ENCODE measurements around the gene NACA. TPM values are rescaled to one million over a fixed set of nuclear protein-coding genes. Genes with fewer than 3 reads are reported as not detected.

The NACA gene
- total and polyA plus RNA-seq, 2 of the 13 experiments (the other 11 are each of a cell fraction or from before 2014, with no cell fraction given): 799 to 1,700 TPM

GRCh38 chr12:56688129-56688845, 36.8 kb downstream of the NACA start, which contains the start of gene PTGES3 (continued):
- TF ChIP-seq ZBTB7A (CRISPR knock-in tag; IDR thresholded peaks at IDR 0.05) (peak; percentile 79; the same call in 1 of the 2 replicates), ZNF230 (CRISPR knock-in tag; IDR thresholded peaks at IDR 0.05) (peak; percentile 79), ONECUT2 (CRISPR knock-in tag; IDR thresholded peaks at IDR 0.05) (peak; percentile 56), ZBTB46 (CRISPR knock-in tag; IDR thresholded peaks at IDR 0.05; ENCODE audit: borderline replicate concordance) (no peak), PREB (CRISPR knock-in tag; IDR thresholded peaks at IDR 0.05) (no peak), ZC3H4 (CRISPR knock-in tag; IDR thresholded peaks at IDR 0.05; ENCODE audit: borderline replicate concordance) (0 out of 2 replicates have a peak, but pooled peaks have one; percentile 25), IKZF4 (CRISPR knock-in tag; IDR thresholded peaks at IDR 0.05; ENCODE audit: borderline replicate concordance, low read depth, not compliant biosample characterization) (peak; percentile 80), PCBP1 (IDR thresholded peaks at IDR 0.05; ENCODE audit: borderline replicate concordance, low read depth, low read length) (0 out of 2 replicates have a peak, but pooled peaks have one; percentile 73), CBX5 (CRISPR knock-in tag; IDR thresholded peaks at IDR 0.05; ENCODE audit: borderline replicate concordance) (peak; percentile 45), CENPX (CRISPR knock-in tag; IDR thresholded peaks at IDR 0.05) (no peak), AKAP8 (CRISPR knock-in tag; IDR thresholded peaks at IDR 0.05) (peak; percentile 51), U2AF1 (optimal IDR thresholded peaks at IDR 0.05; ENCODE audit: low read depth, low read length) (no peak), ZNF7 (CRISPR knock-in tag; IDR thresholded peaks at IDR 0.05) (no peak), JUND (CRISPR knock-in tag; IDR thresholded peaks at IDR 0.05) (peak; percentile 25; the same call in 1 of the 2 replicates), GTF2F1 (IDR thresholded peaks at IDR 0.05; ENCODE audit: low read length) (no peak), ZBTB34 (CRISPR knock-in tag; IDR thresholded peaks at IDR 0.05) (no peak; the same call in 1 of the 2 replicates)
- TF ChIP-seq, protein P1, sequence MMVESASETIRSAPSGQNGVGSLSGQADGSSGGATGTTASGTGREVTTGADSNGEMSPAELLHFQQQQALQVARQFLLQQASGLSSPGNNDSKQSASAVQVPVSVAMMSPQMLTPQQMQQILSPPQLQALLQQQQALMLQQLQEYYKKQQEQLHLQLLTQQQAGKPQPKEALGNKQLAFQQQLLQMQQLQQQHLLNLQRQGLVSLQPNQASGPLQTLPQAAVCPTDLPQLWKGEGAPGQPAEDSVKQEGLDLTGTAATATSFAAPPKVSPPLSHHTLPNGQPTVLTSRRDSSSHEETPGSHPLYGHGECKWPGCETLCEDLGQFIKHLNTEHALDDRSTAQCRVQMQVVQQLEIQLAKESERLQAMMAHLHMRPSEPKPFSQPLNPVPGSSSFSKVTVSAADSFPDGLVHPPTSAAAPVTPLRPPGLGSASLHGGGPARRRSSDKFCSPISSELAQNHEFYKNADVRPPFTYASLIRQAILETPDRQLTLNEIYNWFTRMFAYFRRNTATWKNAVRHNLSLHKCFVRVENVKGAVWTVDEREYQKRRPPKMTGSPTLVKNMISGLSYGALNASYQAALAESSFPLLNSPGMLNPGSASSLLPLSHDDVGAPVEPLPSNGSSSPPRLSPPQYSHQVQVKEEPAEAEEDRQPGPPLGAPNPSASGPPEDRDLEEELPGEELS (CRISPR knock-in tag; IDR thresholded peaks at IDR 0.05): peak; percentile 54; the same call in 1 of the 2 replicates
- TF ChIP-seq, protein P2, sequence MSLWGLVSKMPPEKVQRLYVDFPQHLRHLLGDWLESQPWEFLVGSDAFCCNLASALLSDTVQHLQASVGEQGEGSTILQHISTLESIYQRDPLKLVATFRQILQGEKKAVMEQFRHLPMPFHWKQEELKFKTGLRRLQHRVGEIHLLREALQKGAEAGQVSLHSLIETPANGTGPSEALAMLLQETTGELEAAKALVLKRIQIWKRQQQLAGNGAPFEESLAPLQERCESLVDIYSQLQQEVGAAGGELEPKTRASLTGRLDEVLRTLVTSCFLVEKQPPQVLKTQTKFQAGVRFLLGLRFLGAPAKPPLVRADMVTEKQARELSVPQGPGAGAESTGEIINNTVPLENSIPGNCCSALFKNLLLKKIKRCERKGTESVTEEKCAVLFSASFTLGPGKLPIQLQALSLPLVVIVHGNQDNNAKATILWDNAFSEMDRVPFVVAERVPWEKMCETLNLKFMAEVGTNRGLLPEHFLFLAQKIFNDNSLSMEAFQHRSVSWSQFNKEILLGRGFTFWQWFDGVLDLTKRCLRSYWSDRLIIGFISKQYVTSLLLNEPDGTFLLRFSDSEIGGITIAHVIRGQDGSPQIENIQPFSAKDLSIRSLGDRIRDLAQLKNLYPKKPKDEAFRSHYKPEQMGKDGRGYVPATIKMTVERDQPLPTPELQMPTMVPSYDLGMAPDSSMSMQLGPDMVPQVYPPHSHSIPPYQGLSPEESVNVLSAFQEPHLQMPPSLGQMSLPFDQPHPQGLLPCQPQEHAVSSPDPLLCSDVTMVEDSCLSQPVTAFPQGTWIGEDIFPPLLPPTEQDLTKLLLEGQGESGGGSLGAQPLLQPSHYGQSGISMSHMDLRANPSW (CRISPR knock-in tag; IDR thresholded peaks at IDR 0.05; ENCODE audit: borderline replicate concordance): no peak
